G401.6 (cell line): Measurements from ENCODE around the gene ETV1.

Experiments used
- FAIRE-seq: peaks from 2 replicates; lab custom pipeline; 2012; peaks lifted over from hg19 to GRCh38; lab: Jason Lieb, UNC

The ETV1 gene

DNA sequence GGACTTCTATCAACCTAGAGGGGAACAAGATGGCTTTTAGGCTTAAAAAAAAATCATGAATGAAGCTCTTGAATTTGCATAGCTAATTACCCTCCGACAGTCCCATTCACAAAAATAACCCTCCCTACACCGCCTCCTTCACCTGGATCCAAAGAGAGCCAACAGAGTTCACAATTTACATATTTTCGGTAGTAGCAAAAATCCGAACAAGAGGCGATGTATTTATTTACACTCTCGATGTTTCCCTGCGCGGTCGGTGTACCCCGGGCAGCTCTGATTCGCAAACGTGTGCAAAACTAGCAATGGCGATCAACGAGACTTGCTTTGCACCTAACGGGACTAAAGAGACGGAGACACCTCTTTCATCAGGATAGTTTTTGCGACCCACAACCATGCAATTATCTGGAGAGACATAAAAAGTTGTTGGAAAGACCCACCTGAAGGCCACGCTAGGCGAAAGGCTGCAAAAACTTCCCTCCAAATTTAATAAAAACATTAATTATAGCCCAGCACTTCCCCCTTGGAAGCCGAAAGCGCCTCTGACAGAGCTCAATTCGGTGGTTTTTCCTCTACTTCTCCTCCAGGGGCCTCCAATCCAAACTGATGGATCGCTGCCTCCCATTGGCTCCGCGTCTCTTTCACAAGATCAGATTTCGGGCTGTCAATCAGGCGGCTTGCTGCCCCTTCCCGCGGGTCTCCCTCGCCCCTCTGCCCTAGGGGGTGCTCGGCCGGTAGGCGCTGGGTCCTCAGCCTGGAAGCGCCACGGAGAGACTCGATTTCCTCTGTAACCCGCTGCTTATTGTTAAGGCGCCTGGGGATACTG is at the start of gene ETV1:
Gene ETV1, minus strand, starts transcription at position 541 of the 823 bp plus-strand sequence. CDS start 614 bp downstream, outside the sequence.
- no peak for FAIRE-seq

DNA sequence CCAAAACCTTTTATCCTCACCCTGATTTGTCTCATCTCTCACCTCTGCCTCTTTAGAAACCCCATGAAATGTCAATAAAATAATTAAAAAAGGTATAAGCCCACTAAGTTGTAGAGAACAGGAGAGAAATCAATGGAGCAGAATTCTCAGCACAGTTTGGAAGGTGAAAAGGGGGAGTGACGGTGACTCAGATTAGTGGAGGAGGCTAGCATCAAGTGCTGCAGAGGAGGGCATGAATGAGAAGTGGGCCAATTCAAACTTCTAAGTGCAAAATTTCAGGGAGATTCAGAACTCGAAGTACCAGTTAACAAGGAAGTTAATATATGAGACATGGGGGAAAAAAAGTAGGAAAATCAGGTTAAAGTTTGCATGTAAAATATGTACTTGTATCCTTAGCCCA is 34.9 kb upstream of the ETV1 start:
- no peak for FAIRE-seq

- FAIRE-seq, result no peak
Observed at GRCh38 chr7:14023838-14024237, 34.4 kb upstream of the ETV1 start.

DNA sequence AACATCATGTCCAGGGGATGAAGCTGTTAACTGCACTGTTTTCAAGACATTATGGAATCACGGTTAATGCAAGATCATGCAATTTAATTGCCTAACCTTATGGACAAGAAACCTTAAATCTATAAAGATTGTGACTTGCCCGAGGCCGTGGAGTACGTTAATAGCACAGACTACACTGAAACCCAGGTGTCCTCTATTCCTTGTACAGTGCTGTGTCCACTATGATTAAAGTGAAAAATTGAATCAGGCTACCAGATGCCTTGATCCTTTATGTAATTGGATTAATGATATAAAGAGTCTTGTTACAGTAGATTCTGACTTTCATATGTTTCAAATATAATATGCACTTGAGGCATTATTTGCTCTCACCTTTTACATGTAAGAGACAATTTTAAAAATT is 33.9 kb upstream of the ETV1 start:
- FAIRE-seq, result no peak

GRCh38 chr7:14021069-14021468 is 31.6 kb upstream of the ETV1 start:
- FAIRE-seq, result no peak

- FAIRE-seq, result no peak
Observed at GRCh38 chr7:14020339-14020900, 31.0 kb upstream of the ETV1 start.

GRCh38 chr7:14018751-14019150 is 29.3 kb upstream of the ETV1 start:
- FAIRE-seq, result no peak

GRCh38 chr7:14016950-14017349 is 27.5 kb upstream of the ETV1 start:
- FAIRE-seq, result no peak

GRCh38 chr7:14013898-14014297 is 24.4 kb upstream of the ETV1 start:
- FAIRE-seq, result no peak

DNA sequence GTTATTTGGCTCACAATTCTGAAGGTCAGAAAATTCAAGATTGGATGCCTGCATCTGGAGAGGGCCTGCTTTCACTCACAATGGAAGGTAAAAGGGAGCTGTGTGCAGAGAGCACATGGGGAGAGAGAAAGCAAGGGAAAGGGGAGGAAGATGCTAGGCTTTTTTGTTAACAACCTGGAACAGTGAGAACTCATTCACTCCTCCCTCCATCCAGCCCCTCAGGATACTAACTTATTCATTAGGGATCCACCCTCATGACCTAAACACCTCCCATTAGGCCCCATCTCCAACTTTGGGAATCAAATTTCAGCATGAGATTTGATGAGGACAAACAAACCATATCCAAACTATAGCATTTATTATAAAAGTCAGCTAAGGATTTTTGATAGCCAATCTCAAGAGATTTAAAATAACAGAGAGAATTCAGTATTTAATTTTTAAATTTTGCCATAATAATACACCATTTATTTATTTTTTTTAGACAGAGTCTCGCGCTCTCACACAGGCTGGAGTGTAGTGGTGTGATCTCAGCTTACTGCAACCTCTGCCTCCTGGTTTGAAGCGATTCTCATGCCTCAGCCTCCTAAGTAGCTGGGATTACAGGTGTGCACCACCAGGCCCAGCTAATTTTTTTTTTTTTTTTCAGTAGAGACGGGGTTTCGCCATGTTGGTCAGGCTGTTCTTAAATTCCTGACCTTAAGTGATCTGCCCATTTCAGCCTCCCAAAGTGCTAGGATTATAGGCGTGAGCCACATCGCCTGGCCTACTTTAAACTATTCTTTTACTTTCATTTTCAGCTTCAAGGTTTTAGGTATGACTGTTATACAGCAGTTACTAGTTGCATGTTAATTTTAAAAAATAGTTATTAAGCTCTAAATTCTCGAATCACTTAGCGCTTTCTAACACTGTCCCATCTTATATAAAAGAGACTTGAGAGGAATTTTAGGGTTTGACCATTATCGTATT is 20.3 kb upstream of the ETV1 start:
- no peak for FAIRE-seq

- FAIRE-seq, result no peak
Observed at GRCh38 chr7:14001139-14001538, 11.7 kb upstream of the ETV1 start.

DNA sequence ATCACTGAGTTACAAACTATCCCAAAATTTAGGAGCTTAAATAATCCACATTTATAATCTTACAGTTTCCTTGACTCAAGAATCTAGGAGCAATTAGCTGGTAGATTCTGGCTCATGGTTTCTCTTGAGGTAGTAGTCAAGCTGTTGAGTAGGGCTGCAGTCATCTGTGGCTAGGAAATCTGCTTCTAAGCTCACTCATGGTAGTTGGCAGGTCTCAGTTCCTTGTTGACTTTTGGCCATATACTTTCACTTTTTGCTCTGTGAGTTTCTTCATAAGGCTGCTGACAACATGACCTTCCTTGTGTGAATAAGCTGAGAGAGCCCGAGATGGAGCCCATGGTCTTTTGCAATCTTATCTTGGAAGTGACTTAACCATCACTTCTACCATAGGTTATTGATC is 10.8 kb upstream of the ETV1 start:
- no peak for FAIRE-seq

- no peak for FAIRE-seq
Observed at GRCh38 chr7:13998866-13999265, 9.4 kb upstream of the ETV1 start.

DNA sequence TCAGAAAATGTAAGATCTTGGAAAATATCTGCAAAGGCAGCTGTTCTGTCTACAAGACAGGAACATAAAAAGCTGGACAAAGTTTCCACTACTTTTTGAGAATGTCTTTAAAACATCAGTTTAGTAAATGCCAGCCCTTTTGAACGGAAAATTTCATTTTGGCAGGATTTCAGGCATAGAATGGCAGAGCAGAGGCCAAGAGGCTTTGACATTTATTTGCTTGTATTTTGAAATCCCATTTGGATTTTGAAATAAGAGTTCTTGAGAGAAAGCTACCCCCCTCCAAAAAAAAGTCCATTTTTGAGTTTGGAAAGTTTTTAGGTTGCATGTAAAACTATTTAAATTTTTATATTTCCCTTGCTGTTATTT is 3.1 kb upstream of the ETV1 start:
- FAIRE-seq, result no peak

GRCh38 chr7:13991791-13992595 is 2.5 kb upstream of the ETV1 start:
- FAIRE-seq, result no peak

DNA sequence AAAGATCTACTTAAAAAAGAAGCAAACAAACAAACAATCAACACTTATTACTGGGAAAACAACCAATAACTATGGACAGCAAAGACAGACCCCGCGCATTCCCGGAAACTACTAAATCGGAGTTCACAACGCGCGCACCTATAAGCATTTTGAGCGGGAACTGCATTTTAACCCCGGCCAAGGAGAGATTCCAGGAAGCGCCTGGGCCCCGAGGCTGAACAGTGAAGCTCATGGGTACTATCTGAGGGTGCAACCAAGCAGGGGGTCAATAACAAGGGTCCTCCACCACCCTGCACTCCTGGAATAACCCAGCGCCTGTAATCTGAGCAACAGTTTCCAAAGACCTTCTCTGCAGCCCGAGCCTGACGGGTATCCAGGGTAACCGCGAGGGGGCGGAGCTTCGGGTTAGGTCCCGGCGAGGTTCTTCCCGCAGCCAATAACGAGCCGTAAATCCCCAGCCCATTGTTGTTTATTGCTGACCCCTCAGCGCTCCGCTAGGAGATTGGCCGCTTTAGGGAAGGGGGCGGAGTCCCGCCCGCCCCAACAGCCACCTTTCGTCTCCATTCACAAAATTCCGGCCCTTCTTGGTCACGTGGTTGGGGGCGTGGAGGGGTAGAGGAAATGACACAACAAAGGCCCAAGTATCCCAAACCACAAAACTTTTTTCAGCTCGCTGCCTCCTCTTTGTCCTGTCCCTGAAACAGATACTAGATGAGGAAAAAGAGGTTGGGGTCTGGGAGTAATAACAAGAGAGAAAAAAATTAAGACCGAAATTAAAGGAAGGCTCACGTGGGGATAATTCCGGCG is 1.7 kb upstream of the ETV1 start:
- FAIRE-seq, result peak; percentile 99

- FAIRE-seq, result no peak
Observed at GRCh38 chr7:13990319-13990983, 985 bp upstream of the ETV1 start.

- no peak for FAIRE-seq
Observed at GRCh38 chr7:13989949-13990305, 461 bp upstream of the ETV1 start.

GRCh38 chr7:13988731-13989125 is 738 bp downstream of the ETV1 start:
- no peak for FAIRE-seq

DNA sequence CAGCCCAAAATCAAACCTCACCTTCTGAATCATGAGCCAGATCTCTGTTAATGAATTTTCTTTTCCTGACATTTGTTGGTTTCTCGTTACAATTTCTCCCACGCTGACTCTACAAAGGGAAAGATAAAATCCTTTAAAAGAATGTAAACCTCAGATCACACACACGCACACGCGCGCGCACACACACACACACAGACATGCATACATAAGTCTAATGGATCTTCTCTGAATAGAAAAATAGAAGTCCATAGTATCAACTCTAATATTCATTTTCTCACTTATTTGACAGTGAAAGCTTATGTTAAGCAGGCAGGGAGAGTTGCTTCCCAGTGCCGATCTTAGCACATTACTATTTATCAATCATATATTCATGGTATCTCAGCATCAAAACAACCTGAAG is 1.4 kb downstream of the ETV1 start:
- FAIRE-seq, result no peak

- no peak for FAIRE-seq
Observed at GRCh38 chr7:13987395-13987794, 2.1 kb downstream of the ETV1 start.
